Stromal cell of bone marrow (primary cell): Measurements from ENCODE around the gene MYLIP.
"Not testable (repeated sequence)": the region's sequence is repeated elsewhere in the genome, so short reads cannot be mapped to it uniquely, and the experiment has no call there.

Source experiments
- DNase-seq: peaks from one replicate; pipeline ENCODE4 v3.0.0-alpha.2; 2012; ENCODE audit warnings: low read depth

The MYLIP gene

GRCh38 chr6:16174416-16175078, 45.7 kb downstream of the MYLIP start:
- DNase-seq = no peak

GRCh38 chr6:16176600-16176999, 47.7 kb downstream of the MYLIP start:
- not testable (repeated sequence) for DNase-seq

GRCh38 chr6:16177881-16178280, 49.0 kb downstream of the MYLIP start:
- no peak for DNase-seq

- no peak for DNase-seq
Measured at GRCh38 chr6:16178351-16178750, 49.5 kb downstream of the MYLIP start.

- no peak for DNase-seq
Measured at GRCh38 chr6:16179063-16179462, 50.2 kb downstream of the MYLIP start.

- DNase-seq = no peak
Measured at GRCh38 chr6:16179970-16180431, 51.1 kb downstream of the MYLIP start.

- no peak for DNase-seq
Measured at GRCh38 chr6:16180696-16181438, 52.0 kb downstream of the MYLIP start.

GRCh38 chr6:16181439-16182297, 52.8 kb downstream of the MYLIP start:
- no peak for DNase-seq

- DNase-seq = peak; percentile 52
Measured at GRCh38 chr6:16183187-16183664, 54.3 kb downstream of the MYLIP start.

GRCh38 chr6:16184129-16184528, 55.2 kb downstream of the MYLIP start:
- DNase-seq = no peak

- no peak for DNase-seq
Measured at GRCh38 chr6:16184551-16184950, 55.7 kb downstream of the MYLIP start.

GRCh38 chr6:16187176-16187575, 58.3 kb downstream of the MYLIP start:
- DNase-seq = no peak

- no peak for DNase-seq
Measured at GRCh38 chr6:16190214-16190613, 61.3 kb downstream of the MYLIP start.

- no peak for DNase-seq
Measured at GRCh38 chr6:16196260-16196983, 67.5 kb downstream of the MYLIP start.

- no peak for DNase-seq
Measured at GRCh38 chr6:16196984-16197546, 68.2 kb downstream of the MYLIP start.
